H9 (cell line): Measurements from ENCODE around the gene LENG1. TPM values are rescaled to one million over a fixed set of nuclear protein-coding genes. Genes with fewer than 3 reads are reported as not detected.

ENCODE experiments used
- DNase-seq: peaks from one replicate; pipeline ENCODE4 v3.0.0-alpha.2; 2017
- H2AFZ ChIP-seq: one replicate; pipeline ENCODE4 v1.6.1; 2013; ENCODE audit warnings: mild to moderate bottlenecking, low read length, control low read depth, moderate library complexity
- H2AK5ac ChIP-seq: 2 replicates; pipeline ENCODE4 v1.6.1; 2013; ENCODE audit warnings: low read length, control low read depth, mixed read lengths; ENCODE audit not compliant: insufficient read length
- H2BK120ac ChIP-seq: one replicate; pipeline ENCODE4 v1.6.1; 2013; ENCODE audit warnings: low read depth, mild to moderate bottlenecking, low read length, control low read depth, inconsistent platforms; ENCODE audit not compliant: poor library complexity, severe bottlenecking
- H2BK12ac ChIP-seq: 2 replicates; pipeline ENCODE4 v1.6.1; 2013; ENCODE audit warnings: low read length, control low read depth, mixed read lengths, low read depth; ENCODE audit not compliant: insufficient read length
- H2BK15ac ChIP-seq: 2 replicates; pipeline ENCODE4 v1.6.1; 2013; ENCODE audit warnings: low read depth, low read length, control low read depth
- H2BK20ac ChIP-seq: one replicate; pipeline ENCODE4 v1.6.1; 2013; ENCODE audit warnings: low read depth, mild to moderate bottlenecking, low read length, control low read depth, inconsistent platforms; ENCODE audit not compliant: poor library complexity, severe bottlenecking
- H2BK5ac ChIP-seq: 2 replicates; pipeline ENCODE4 v1.6.1; 2013; ENCODE audit warnings: low read length, control low read depth, mixed read lengths; ENCODE audit not compliant: insufficient read length
- H3K14ac ChIP-seq: 2 replicates; pipeline ENCODE4 v1.6.1; 2013; ENCODE audit warnings: low read length, control low read depth; ENCODE audit not compliant: insufficient read depth
- H3K18ac ChIP-seq: 2 replicates; pipeline ENCODE4 v1.6.1; 2013; ENCODE audit warnings: low read depth, mild to moderate bottlenecking, mixed read lengths, low read length, control low read depth; ENCODE audit not compliant: insufficient read length
- H3K23ac ChIP-seq: 2 replicates; pipeline ENCODE4 v1.6.1; 2013; ENCODE audit warnings: low read length, control low read depth, mixed read lengths, low read depth; ENCODE audit not compliant: insufficient read length
- H3K23me2 ChIP-seq: 2 replicates; pipeline ENCODE4 v1.6.1; 2013; ENCODE audit warnings: low read depth, mild to moderate bottlenecking, mixed read lengths, low read length, control low read depth; ENCODE audit not compliant: insufficient read length, poor library complexity, severe bottlenecking
- H3K27ac ChIP-seq: 2 replicates; pipeline ENCODE4 v1.5.1; 2013; ENCODE audit warnings: low read length, control low read depth, mixed read lengths, low read depth; ENCODE audit not compliant: insufficient read length
- H3K27me3 ChIP-seq: 2 replicates; pipeline ENCODE4 v1.6.1; 2013; ENCODE audit warnings: low read length, control low read depth, inconsistent platforms; ENCODE audit not compliant: insufficient read depth
- H3K4ac ChIP-seq: 2 replicates; pipeline ENCODE4 v1.6.1; 2013; ENCODE audit warnings: low read depth, mild to moderate bottlenecking, control low read depth, inconsistent platforms, low read length, moderate library complexity
- H3K4me1 ChIP-seq: 2 replicates; pipeline ENCODE4 v1.6.1; 2013; ENCODE audit warnings: low read length, control low read depth, inconsistent platforms; ENCODE audit not compliant: insufficient read depth
- H3K4me2 ChIP-seq: 2 replicates; pipeline ENCODE4 v1.6.1; 2013; ENCODE audit warnings: low read length, control low read depth, mixed read lengths; ENCODE audit not compliant: insufficient read length, insufficient read depth
- H3K56ac ChIP-seq: 2 replicates; pipeline ENCODE4 v1.6.1; 2013; ENCODE audit warnings: low read depth, mild to moderate bottlenecking, mixed read lengths, low read length, control low read depth; ENCODE audit not compliant: insufficient read length
- H3K79me1 ChIP-seq: 2 replicates; pipeline ENCODE4 v1.6.1; 2013; ENCODE audit warnings: low read depth, mild to moderate bottlenecking, moderate library complexity, low read length, control low read depth, inconsistent platforms; ENCODE audit not compliant: insufficient read depth, poor library complexity, severe bottlenecking
- H3K79me2 ChIP-seq: 2 replicates; pipeline ENCODE4 v1.6.1; 2013; ENCODE audit warnings: low read length, control low read depth, inconsistent platforms; ENCODE audit not compliant: insufficient read depth
- H3K9ac ChIP-seq: 2 replicates; pipeline ENCODE4 v1.6.1; 2013; ENCODE audit warnings: low read length, control low read depth, mixed read lengths; ENCODE audit not compliant: insufficient read length; ENCODE audit errors: extremely low read depth
- H3K9me3 ChIP-seq: one replicate; pipeline ENCODE4 v1.6.1; 2013; ENCODE audit warnings: low read depth, low read length, inconsistent platforms; ENCODE audit not compliant: control insufficient read depth
- H3T11ph ChIP-seq: one replicate; pipeline ENCODE4 v1.6.1; 2013; ENCODE audit warnings: mild to moderate bottlenecking, low read length, control low read depth, inconsistent platforms
- H4K20me1 ChIP-seq: one replicate; pipeline ENCODE4 v1.6.1; 2013; ENCODE audit not compliant: control insufficient read depth, insufficient read length, insufficient read depth
- H4K5ac ChIP-seq: 2 replicates; pipeline ENCODE4 v1.6.1; 2013; ENCODE audit warnings: low read depth, mild to moderate bottlenecking, mixed read lengths, low read length, control low read depth; ENCODE audit not compliant: insufficient read length
- H4K8ac ChIP-seq: replicated peaks from 2 replicates; pipeline ENCODE4 v1.6.1; 2013; ENCODE audit warnings: low read length, control low read depth, mixed read lengths, low read depth; ENCODE audit not compliant: insufficient read length
- H4K91ac ChIP-seq: 2 replicates; pipeline ENCODE4 v1.6.1; 2013; ENCODE audit warnings: low read depth, mild to moderate bottlenecking, moderate library complexity, mixed read lengths, low read length, control low read depth; ENCODE audit not compliant: insufficient read length
- H3K27ac Mint-ChIP-seq, 3 experiments: 2 replicates in 2 of 3; 3 replicates in 1 of 3; pipeline ENCODE4 v1.8.0; 2020 to 2021; ENCODE audit warnings: mixed read lengths in 3 of 3, mild to moderate bottlenecking in 1 of 3, moderate library complexity in 1 of 3
- H3K27me3 Mint-ChIP-seq: 2 replicates; pipeline ENCODE4 v1.8.0; 2021; ENCODE audit warnings: low read depth, mild to moderate bottlenecking, moderate library complexity, mixed read lengths
- H3K36me3 Mint-ChIP-seq, 3 experiments: 2 replicates in 2 of 3; 3 replicates in 1 of 3; pipeline ENCODE4 v1.8.0; 2020 to 2021; ENCODE audit warnings: low read depth in 3 of 3, mixed read lengths in 3 of 3; ENCODE audit not compliant: insufficient read depth in 1 of 3
- H3K4me1 Mint-ChIP-seq, 2 experiments: 2 replicates each; pipeline ENCODE4 v1.8.0; 2020; ENCODE audit warnings: mixed read lengths in 2 of 2
- H3K4me3 Mint-ChIP-seq, 2 experiments: 2 replicates in 1 of 2; 3 replicates in 1 of 2; pipeline ENCODE4 v1.8.0; 2020 to 2021; ENCODE audit warnings: mild to moderate bottlenecking in 2 of 2, mixed read lengths in 2 of 2, moderate library complexity in 1 of 2
- H3K9me3 Mint-ChIP-seq, 2 experiments: 2 replicates in 1 of 2; 3 replicates in 1 of 2; pipeline ENCODE4 v1.8.0; 2020; ENCODE audit warnings: mild to moderate bottlenecking in 2 of 2, mixed read lengths in 2 of 2, moderate library complexity in 1 of 2
- CTCF ChIP-seq: fragments of 200-600 bp; sonication (generic); conservative IDR thresholded peaks from 3 replicates; pipeline ENCODE4 v1.8.0; 2021; ENCODE audit warnings: antibody characterized with exemption, mild to moderate bottlenecking
- WGBS: extraction: QIAGEN DNeasy Blood & Tissue Kit; methylation state at CpG from one replicate; pipeline ENCODE4 v1.1.7; 2013; ENCODE audit warnings: missing lambda C conversion rate, low lambda C conversion rate, mixed read lengths; ENCODE audit not compliant: insufficient read length; ENCODE audit errors: extremely low coverage; 5-methylcytosine and 5-hydroxymethylcytosine counted together
- total RNA-seq: library from RNA; stranded (reverse); gene quantifications from 2 replicates; pipeline ENCODE4 v1.2.1, GENCODE V29; 2021

LENG1 gene
- total RNA-seq, 1 experiment from 2014 or later: 7.1 TPM

- peak; percentile 96 for DNase-seq
- peaks cover 15% of the 10 kb centered on the region for H3K23me2 ChIP-seq
- no peak overlapping the region for H4K91ac ChIP-seq
- no peak overlapping the region for H2BK12ac ChIP-seq
- no peak overlapping the region for H4K5ac ChIP-seq
- no peaks in the 10 kb centered on the region for H3K79me2 ChIP-seq
- 0 out of 2 replicates have a peak overlapping the region, but pooled peaks have one; percentile 69 for H3K14ac ChIP-seq
- H3K18ac ChIP-seq: peak overlapping the region; percentile 24
- no peak overlapping the region for H3T11ph ChIP-seq
- H2BK20ac ChIP-seq: no peak overlapping the region
- H2BK120ac ChIP-seq: no peak overlapping the region
- Mint-ChIP-seq H3K4me3 (peak overlapping the region; percentile 63 to 79), H3K36me3 (peaks cover 0 to 4% (median 3%) of the 10 kb centered on the region in 3 experiments; a peak in 3 of 7 replicates), H3K27me3 (peaks cover 40% of the 10 kb centered on the region), H3K9me3 (peaks cover 0 to 6% of the 10 kb centered on the region in 2 experiments; a peak in 2 of 5 replicates), H3K4me1 (peaks cover 31 to 43% of the 10 kb centered on the region in 2 experiments), H3K27ac (peak overlapping the region in 1 of 3 experiments; percentile 61; a peak in 2 of 7 replicates)
- no peak for TF ChIP-seq CTCF
- no peak overlapping the region for H2AK5ac ChIP-seq
- no peak overlapping the region for H4K8ac ChIP-seq
- H3K9ac ChIP-seq: no peak overlapping the region
- no peaks in the 10 kb centered on the region for H3K79me1 ChIP-seq
- no peak overlapping the region for H2BK15ac ChIP-seq
- no peaks in the 10 kb centered on the region for H3K4me1 ChIP-seq
- no peak overlapping the region for H3K56ac ChIP-seq
- no peaks in the 10 kb centered on the region for H3K27me3 ChIP-seq
- H3K9me3 ChIP-seq: no peaks in the 10 kb centered on the region
- H2AFZ ChIP-seq: no peak overlapping the region
- no peak overlapping the region for H3K4ac ChIP-seq
- no peak overlapping the region for H2BK5ac ChIP-seq
- H3K4me2 ChIP-seq: peak overlapping the region; percentile 77
- no CpG with 5 or more reads among the region's 37 CpGs for whole genome bisulfite sequencing
- no peak overlapping the region for H3K23ac ChIP-seq
- no peaks in the 10 kb centered on the region for H4K20me1 ChIP-seq
- no peak overlapping the region for H3K27ac ChIP-seq
Observed at GRCh38 chr19:54164369-54165068, 5.0 kb upstream of the LENG1 start.
